Natural killer cell (primary cell): ENCODE measurements around the gene BCAP31. TPM values are rescaled to one million over a fixed set of nuclear protein-coding genes. Genes with fewer than 3 reads are reported as not detected.

Source experiments
- ATAC-seq, 3 donors: fragments of 150-1000 bp in 2 of 3; fragments of 200-7000 bp in 1 of 3; cut with Tn5 transposase; 1 replicate in 1 of 3; 2 replicates in 2 of 3; pipeline ENCODE4 v1.10.0; 2021; ENCODE audit warnings: mild to moderate bottlenecking in 2 of 3, moderate library complexity in 2 of 3
- DNase-seq, 2 donors: peaks; one replicate each; pipeline versions ENCODE4 v3.0.0 to v3.0.0-alpha.2; 2013 to 2021; ENCODE audit warnings: mixed read lengths in 1 of 2
- H3K27ac ChIP-seq: one replicate; pipeline ENCODE4 v1.5.1; 2013; ENCODE audit warnings: mild to moderate bottlenecking, low read length
- H3K27me3 ChIP-seq: one replicate; pipeline ENCODE4 v1.6.1; 2013; ENCODE audit warnings: low read length; ENCODE audit not compliant: control insufficient read depth, insufficient read depth
- H3K36me3 ChIP-seq: one replicate; pipeline ENCODE4 v1.6.1; 2013; ENCODE audit warnings: low read length; ENCODE audit not compliant: control insufficient read depth, insufficient read depth
- H3K4me1 ChIP-seq: one replicate; pipeline ENCODE4 v1.6.1; 2013; ENCODE audit warnings: low read length; ENCODE audit not compliant: control insufficient read depth, insufficient read depth
- H3K4me3 ChIP-seq: one replicate; pipeline ENCODE4 v1.5.1; 2013; ENCODE audit warnings: low read length
- H3K9me3 ChIP-seq: one replicate; pipeline ENCODE4 v1.6.1; 2013; ENCODE audit warnings: low read length; ENCODE audit not compliant: control insufficient read depth, insufficient read depth
- H3K27ac Mint-ChIP-seq, 2 donors: one replicate each; pipeline ENCODE4 v1.8.0; 2022; ENCODE audit warnings: mild to moderate bottlenecking in 2 of 2, mixed read lengths in 2 of 2, moderate library complexity in 1 of 2
- H3K27me3 Mint-ChIP-seq, 2 donors: one replicate each; pipeline ENCODE4 v1.8.0; 2022; ENCODE audit warnings: low read depth in 2 of 2, mixed read lengths in 2 of 2
- H3K36me3 Mint-ChIP-seq: one replicate; pipeline ENCODE4 v1.8.0; 2022; ENCODE audit warnings: mixed read lengths
- H3K4me1 Mint-ChIP-seq, 2 donors: one replicate each; pipeline ENCODE4 v1.8.0; 2022; ENCODE audit warnings: mixed read lengths in 2 of 2
- H3K4me3 Mint-ChIP-seq: one replicate; pipeline ENCODE4 v1.8.0; 2022; ENCODE audit warnings: mild to moderate bottlenecking, moderate library complexity, mixed read lengths
- H3K9me3 Mint-ChIP-seq, 2 donors: one replicate each; pipeline ENCODE4 v1.8.0; 2022; ENCODE audit warnings: mixed read lengths in 2 of 2
- WGBS: methylation state at CpG from one replicate; pipeline ENCODE4 v1.1.7; 2013; ENCODE audit warnings: missing lambda C conversion rate; ENCODE audit not compliant: insufficient coverage; 5-methylcytosine and 5-hydroxymethylcytosine counted together
- intact Hi-C: fragments of 100-400 bp; cut with micrococcal nuclease; formaldehyde crosslinking; loops from one replicate; pipeline ENCODE4 v1.14.2; 2022
- total RNA-seq, 4 donors: library from RNA; stranded (reverse); fragments of 120-200 nt in 1 of 4; gene quantifications; one replicate each; pipeline versions ENCODE4 v1.2.3 to v1.2.4, GENCODE V29; 2013 to 2022
- TF ChIP-seq, protein P1 (sequence below): fragments of 200-600 bp; IDR thresholded peaks from one replicate; pipeline ENCODE4 v1.8.0; 2022; ENCODE audit warnings: antibody characterized with exemption

BCAP31 gene
- total RNA-seq, 3 donors from 2014 or later (not counting 1 experiment from before 2014, with no cell fraction given), result 109 to 131 (median 119) TPM

GRCh38 chrX:153738056-153738605, 13.9 kb upstream of the BCAP31 start:
- WGBS, result 95% methylated on average over 24 of the region's 27 CpGs
- no peak overlapping the region for H3K27ac Mint-ChIP-seq
- intact Hi-C loops, result no loop called here

DNA sequence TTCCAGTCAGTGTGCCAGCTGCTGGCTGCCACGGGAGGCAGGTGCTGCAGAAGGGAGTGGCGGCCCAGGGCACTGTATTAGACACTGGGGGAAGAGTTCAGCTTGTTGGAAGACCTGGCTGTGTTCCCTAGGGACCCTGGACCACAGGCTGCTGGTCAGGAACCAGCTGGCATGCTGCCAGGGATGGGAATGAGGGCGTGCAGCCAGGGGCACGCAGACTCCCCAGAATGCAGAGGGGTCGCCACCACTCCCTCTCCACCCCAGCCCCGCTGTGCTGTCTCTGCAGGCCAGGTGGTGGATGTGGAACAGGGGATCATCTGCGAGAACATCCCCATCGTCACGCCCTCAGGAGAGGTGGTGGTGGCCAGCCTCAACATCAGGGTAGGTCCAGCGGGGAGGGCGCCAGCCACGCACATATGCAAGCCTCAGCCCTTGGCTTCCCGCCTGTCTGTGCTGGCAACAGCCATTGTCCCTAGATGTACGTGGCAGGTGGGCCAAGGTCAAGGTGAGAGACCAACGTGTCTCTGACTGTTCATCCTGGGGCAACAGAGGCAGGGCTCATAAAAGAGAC, 12.8 kb upstream of the BCAP31 start:
- WGBS, result 98% methylated on average over 11 of the region's 15 CpGs
- no peaks in the 10 kb centered on the region for H3K27me3 ChIP-seq
- peaks cover 12% of the 10 kb centered on the region for H3K4me1 ChIP-seq
- no peaks in the 10 kb centered on the region for H3K9me3 ChIP-seq
- Mint-ChIP-seq H3K27me3 (no peaks in the 10 kb centered on the region), H3K36me3 (no peaks in the 10 kb centered on the region), H3K9me3 (no peaks in the 10 kb centered on the region), H3K4me3 (no peak overlapping the region), H3K27ac (no peak overlapping the region), H3K4me1 (peaks cover 10 to 11% of the 10 kb centered on the region in 2 donors)
- H3K36me3 ChIP-seq, result peaks cover 8% of the 10 kb centered on the region
- H3K27ac ChIP-seq, result no peak overlapping the region
- DNase-seq (no peak), ATAC-seq (no peak)
- no peak overlapping the region for H3K4me3 ChIP-seq
- intact Hi-C loops, result no loop called here
- TF ChIP-seq, protein P1, sequence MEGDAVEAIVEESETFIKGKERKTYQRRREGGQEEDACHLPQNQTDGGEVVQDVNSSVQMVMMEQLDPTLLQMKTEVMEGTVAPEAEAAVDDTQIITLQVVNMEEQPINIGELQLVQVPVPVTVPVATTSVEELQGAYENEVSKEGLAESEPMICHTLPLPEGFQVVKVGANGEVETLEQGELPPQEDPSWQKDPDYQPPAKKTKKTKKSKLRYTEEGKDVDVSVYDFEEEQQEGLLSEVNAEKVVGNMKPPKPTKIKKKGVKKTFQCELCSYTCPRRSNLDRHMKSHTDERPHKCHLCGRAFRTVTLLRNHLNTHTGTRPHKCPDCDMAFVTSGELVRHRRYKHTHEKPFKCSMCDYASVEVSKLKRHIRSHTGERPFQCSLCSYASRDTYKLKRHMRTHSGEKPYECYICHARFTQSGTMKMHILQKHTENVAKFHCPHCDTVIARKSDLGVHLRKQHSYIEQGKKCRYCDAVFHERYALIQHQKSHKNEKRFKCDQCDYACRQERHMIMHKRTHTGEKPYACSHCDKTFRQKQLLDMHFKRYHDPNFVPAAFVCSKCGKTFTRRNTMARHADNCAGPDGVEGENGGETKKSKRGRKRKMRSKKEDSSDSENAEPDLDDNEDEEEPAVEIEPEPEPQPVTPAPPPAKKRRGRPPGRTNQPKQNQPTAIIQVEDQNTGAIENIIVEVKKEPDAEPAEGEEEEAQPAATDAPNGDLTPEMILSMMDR, result no peak

More at GRCh38 chrX:153738056-153738605, 13.9 kb upstream of the BCAP31 start:
- ATAC-seq (no peak), DNase-seq (no peak)
- H3K27me3 ChIP-seq, result no peaks in the 10 kb centered on the region
- no peaks in the 10 kb centered on the region for H3K9me3 ChIP-seq
- Mint-ChIP-seq H3K36me3 (no peaks in the 10 kb centered on the region), H3K4me3 (no peak overlapping the region), H3K27me3 (no peaks in the 10 kb centered on the region), H3K4me1 (peaks cover 10 to 11% of the 10 kb centered on the region in 2 donors), H3K9me3 (no peaks in the 10 kb centered on the region)
- TF ChIP-seq, protein P1, result no peak
- no peak overlapping the region for H3K4me3 ChIP-seq
- H3K4me1 ChIP-seq, result peaks cover 12% of the 10 kb centered on the region
- H3K27ac ChIP-seq, result no peak overlapping the region
- H3K36me3 ChIP-seq, result peaks cover 8% of the 10 kb centered on the region

DNA sequence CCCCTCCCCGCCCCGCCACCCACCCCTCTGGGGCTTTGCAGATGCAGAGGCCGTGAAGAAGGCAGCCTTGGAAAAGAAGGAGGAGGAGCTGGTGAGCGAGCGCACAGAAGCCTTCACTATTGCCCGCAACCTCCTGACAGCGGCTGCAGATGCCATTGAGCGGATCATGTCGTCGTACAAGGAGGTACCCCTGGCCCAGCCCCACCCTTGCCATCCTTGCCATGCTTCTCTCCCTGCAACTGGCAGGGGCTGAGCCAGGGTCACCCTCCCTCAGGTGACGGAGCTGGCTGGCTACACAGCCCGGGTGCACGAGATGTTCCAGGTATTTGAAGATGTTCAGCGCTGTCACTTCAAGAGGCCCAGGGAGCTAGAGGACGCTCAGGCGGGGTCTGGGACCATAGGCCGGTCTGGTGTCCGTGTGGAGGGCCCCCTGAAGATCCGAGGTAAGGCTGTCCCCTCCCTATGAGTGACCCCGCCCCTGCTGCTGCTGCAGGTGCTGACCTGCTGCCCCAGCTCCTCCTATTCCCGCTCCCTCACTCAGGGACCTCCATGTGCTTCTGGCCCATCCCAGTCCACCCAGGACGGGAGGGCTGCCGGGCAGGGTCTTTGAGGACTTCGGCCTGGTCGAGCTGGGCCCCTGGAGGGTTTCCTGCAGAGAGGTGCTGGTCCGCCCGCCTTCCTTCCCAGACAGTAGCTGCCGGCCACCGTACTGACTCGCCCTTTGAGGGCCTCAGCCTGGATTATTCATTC, 12.1 kb upstream of the BCAP31 start:
- Histone ChIP-seq H3K27ac (no peak overlapping the region), H3K4me3 (no peak overlapping the region), H3K4me1 (peaks cover 12% of the 10 kb centered on the region), H3K36me3 (peaks cover 8% of the 10 kb centered on the region), H3K9me3 (no peaks in the 10 kb centered on the region), H3K27me3 (no peaks in the 10 kb centered on the region)
- Mint-ChIP-seq H3K27ac (no peak overlapping the region), H3K27me3 (no peaks in the 10 kb centered on the region), H3K36me3 (no peaks in the 10 kb centered on the region), H3K4me3 (no peak overlapping the region), H3K9me3 (no peaks in the 10 kb centered on the region), H3K4me1 (peaks cover 10 to 17% of the 10 kb centered on the region in 2 donors)
- no peak for ATAC-seq
- WGBS, result 97% methylated on average over 30 of the region's 30 CpGs
- intact Hi-C loops, result no loop called here
- TF ChIP-seq, protein P1, result no peak
- DNase-seq, result no peak
